ENCODE data around the gene CFAP221. TPM values are rescaled to one million over a fixed set of nuclear protein-coding genes. Genes with fewer than 3 reads are reported as not detected.

Gene CFAP221
- total RNA-seq, 1 donor from 2014 or later, result 5.4 TPM

GRCh38 chr2:119536707-119537106, 7.5 kb upstream of the CFAP221 start:
- no peak for DNase-seq (ENCODE audit: low spot score)

GRCh38 chr2:119537792-119538191, 6.5 kb upstream of the CFAP221 start:
- no peak for DNase-seq (ENCODE audit: low spot score)

- no peak for DNase-seq (ENCODE audit: low spot score)
These were observed 2.8 kb upstream of the CFAP221 start for GRCh38 chr2:119541476-119541875.

- no peak for DNase-seq (ENCODE audit: low spot score)
These were observed 758 bp downstream of the CFAP221 start for GRCh38 chr2:119544939-119545475.

GRCh38 chr2:119545754-119546446, 1.7 kb downstream of the CFAP221 start:
- no peak for DNase-seq (ENCODE audit: low spot score)

GRCh38 chr2:119546447-119546767, 2.2 kb downstream of the CFAP221 start:
- no peak for DNase-seq (ENCODE audit: low spot score)

GRCh38 chr2:119548516-119549120, 4.4 kb downstream of the CFAP221 start:
- DNase-seq (ENCODE audit: low spot score), result no peak

GRCh38 chr2:119549241-119549640, 5.0 kb downstream of the CFAP221 start:
- DNase-seq (ENCODE audit: low spot score), result no peak

- no peak for DNase-seq (ENCODE audit: low spot score)
These were observed 6.1 kb downstream of the CFAP221 start for GRCh38 chr2:119550346-119550745.

- no peak for DNase-seq (ENCODE audit: low spot score)
These were observed 6.6 kb downstream of the CFAP221 start for GRCh38 chr2:119550856-119551255.

GRCh38 chr2:119552902-119553301, 8.7 kb downstream of the CFAP221 start:
- DNase-seq (ENCODE audit: low spot score), result no peak

- DNase-seq (ENCODE audit: low spot score), result no peak
These were observed 9.6 kb downstream of the CFAP221 start for GRCh38 chr2:119553687-119554344.

- DNase-seq (ENCODE audit: low spot score), result no peak
These were observed 21.2 kb downstream of the CFAP221 start for GRCh38 chr2:119565481-119565880.

- no peak for DNase-seq (ENCODE audit: low spot score)
These were observed 23.0 kb downstream of the CFAP221 start for GRCh38 chr2:119567292-119567691.

GRCh38 chr2:119574108-119574815, 30.0 kb downstream of the CFAP221 start:
- no peak for DNase-seq (ENCODE audit: low spot score)

GRCh38 chr2:119574864-119575263, 30.6 kb downstream of the CFAP221 start:
- DNase-seq (ENCODE audit: low spot score), result no peak

- DNase-seq (ENCODE audit: low spot score), result no peak
These were observed 31.2 kb downstream of the CFAP221 start for GRCh38 chr2:119575439-119575838.

- peak; percentile 25 for DNase-seq (ENCODE audit: low spot score)
These were observed 35.4 kb downstream of the CFAP221 start for GRCh38 chr2:119579424-119580295.

- DNase-seq (ENCODE audit: low spot score), result no peak
These were observed 36.4 kb downstream of the CFAP221 start for GRCh38 chr2:119580550-119581072.

GRCh38 chr2:119583291-119583690, 39.0 kb downstream of the CFAP221 start:
- DNase-seq (ENCODE audit: low spot score), result no peak

GRCh38 chr2:119584469-119584868, 40.2 kb downstream of the CFAP221 start:
- DNase-seq (ENCODE audit: low spot score), result no peak
